Measurements from ENCODE around the gene METTL8.

Gene METTL8

DNA sequence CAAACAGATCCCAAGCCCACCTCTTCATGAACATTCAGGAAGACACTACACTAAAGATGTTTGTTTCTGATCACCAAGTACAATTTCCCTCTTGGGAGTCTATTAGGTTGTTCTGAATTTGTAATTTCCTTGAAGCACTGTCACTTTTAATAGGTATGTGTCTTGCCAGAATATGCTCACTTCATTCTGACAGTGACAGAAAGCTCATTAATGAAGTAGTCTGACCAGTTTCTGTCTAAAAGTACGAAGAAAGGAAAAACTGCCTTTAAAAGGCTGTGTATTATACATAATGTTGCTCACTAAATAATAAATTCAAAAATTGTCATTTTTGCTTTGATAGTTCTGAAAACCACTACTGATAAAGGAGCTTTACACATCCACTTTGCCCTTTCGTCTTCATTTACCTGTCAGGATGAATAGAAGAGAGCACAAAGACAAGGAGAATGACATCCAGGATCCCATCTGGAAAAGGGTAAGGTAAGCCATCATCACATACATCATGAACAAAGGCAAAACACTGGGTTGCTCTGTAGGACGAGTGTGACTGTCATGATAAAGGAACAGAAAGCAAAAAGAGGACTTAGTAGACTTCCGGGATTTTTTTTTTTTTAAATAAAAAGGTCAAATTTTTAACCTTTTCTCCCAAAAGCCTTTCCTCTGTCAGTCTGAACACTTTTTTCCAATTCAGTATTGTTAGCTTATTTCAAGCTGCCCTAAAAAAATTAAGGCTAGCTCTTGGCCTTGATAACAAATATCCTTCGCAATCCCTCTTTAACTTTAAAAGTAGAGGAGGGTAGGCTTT, 103.4 kb downstream of the METTL8 start:
- no peak for DNase-seq (ENCODE audit: low spot score)
- ChIA-PET CTCF (no interaction called here), POLR2A (ENCODE audit: low non-redundant PET) (no interaction called here)
- TF ChIP-seq, protein P1, sequence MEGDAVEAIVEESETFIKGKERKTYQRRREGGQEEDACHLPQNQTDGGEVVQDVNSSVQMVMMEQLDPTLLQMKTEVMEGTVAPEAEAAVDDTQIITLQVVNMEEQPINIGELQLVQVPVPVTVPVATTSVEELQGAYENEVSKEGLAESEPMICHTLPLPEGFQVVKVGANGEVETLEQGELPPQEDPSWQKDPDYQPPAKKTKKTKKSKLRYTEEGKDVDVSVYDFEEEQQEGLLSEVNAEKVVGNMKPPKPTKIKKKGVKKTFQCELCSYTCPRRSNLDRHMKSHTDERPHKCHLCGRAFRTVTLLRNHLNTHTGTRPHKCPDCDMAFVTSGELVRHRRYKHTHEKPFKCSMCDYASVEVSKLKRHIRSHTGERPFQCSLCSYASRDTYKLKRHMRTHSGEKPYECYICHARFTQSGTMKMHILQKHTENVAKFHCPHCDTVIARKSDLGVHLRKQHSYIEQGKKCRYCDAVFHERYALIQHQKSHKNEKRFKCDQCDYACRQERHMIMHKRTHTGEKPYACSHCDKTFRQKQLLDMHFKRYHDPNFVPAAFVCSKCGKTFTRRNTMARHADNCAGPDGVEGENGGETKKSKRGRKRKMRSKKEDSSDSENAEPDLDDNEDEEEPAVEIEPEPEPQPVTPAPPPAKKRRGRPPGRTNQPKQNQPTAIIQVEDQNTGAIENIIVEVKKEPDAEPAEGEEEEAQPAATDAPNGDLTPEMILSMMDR (conservative IDR thresholded peaks at IDR 0.05; ENCODE audit: low read depth): no peak
- no peak overlapping the region for H3K27ac ChIP-seq

DNA sequence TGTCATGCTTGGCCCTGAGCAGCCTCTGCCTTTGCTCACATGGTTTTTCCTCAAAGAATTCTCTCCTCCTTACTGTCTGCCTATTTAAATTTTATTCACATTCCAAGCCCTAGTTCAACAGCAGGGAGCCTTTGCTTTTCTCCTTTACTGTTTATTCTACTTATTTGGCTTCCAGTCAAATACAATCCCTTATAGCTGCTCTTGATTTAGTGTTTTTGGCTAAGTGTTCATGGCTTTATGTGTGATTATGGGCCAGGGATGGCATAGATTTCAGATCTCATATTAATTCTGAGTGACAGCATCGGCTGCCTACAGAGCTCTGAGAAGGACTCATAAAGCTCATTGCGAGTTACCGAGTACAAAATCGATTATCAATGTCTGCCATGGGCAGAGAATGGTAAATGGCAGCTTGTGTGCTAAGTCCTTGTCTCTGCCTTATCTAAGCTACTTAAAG, 106.7 kb downstream of the METTL8 start:
- TF ChIP-seq, protein P1 (conservative IDR thresholded peaks at IDR 0.05; ENCODE audit: low read depth): no peak
- POLR2A ChIA-PET (ENCODE audit: low non-redundant PET): no interaction called here
- CTCF ChIA-PET: interaction anchor here (0.7 kb wide), 1 partner anchor 122 kb away, joined by 9 read pairs; no protein-coding TSS in a partner anchor
- no peak for DNase-seq (ENCODE audit: low spot score)
- H3K27ac ChIP-seq: no peak overlapping the region

DNA sequence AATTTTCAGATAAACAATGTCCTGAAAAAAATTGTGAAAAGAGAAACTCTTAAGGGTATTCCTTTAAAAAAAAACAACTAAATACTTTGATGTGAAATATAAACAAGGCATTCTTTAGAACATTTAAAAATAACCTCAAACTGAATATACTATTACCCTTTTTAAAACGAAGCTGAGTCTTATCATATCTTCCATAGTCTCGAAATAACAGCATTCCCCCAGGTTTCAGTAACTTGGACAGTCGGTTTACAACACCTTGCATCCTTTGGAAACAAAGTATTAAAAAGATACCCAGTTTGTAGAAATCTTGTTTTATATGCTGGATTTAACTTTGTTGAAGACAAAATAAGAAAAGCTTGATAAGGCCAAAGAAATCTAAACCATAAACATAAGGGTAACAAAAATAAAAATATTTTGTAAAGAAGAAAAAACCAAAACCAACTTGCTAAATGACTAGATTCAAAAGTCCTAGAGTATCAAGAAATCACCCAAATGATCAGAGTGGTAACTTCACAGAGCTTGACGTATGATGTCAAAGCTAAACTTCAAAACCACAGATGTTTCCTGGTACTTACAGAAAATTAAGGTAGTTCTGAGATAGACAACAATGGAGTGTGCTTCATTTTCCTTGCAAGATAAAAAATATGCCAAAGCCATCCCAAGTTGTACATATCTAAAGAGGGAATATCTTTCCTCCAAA, 107.8 kb downstream of the METTL8 start:
- ChIA-PET POLR2A (ENCODE audit: low non-redundant PET) (no interaction called here), CTCF (no interaction called here)
- DNase-seq (ENCODE audit: low spot score): no peak
- TF ChIP-seq, protein P1 (conservative IDR thresholded peaks at IDR 0.05; ENCODE audit: low read depth): no peak
- no peak overlapping the region for H3K27ac ChIP-seq

DNA sequence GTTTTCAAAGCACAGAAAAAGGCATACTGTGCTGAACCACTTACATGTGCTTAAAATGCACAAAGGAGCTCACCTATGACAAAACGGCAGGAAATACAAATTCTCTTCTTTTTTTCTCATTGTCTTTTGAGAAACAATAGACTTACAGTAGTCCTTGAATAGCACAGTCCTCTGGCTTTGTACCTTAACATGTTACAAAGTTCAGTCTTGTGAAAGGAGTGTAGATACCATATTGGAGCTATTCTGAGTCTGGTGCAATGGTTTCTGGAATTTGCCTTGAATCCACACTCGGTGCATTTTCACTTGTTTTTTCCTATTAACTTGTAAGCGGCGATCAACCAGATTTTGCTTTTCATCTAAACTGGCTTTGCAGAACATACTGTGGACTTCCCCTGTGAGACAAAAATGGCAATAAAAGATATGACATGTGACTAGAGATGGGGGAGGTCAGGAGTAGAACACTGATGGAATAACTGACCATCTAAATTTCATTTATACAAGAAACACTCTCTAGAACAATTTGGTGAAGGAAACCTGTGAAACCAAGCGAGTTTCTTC, 109.7 kb downstream of the METTL8 start:
- TF ChIP-seq, protein P1 (conservative IDR thresholded peaks at IDR 0.05; ENCODE audit: low read depth): no peak
- DNase-seq (ENCODE audit: low spot score): no peak
- no peak overlapping the region for H3K27ac ChIP-seq
- POLR2A ChIA-PET (ENCODE audit: low non-redundant PET): no interaction called here
- CTCF ChIA-PET: no interaction called here

DNA sequence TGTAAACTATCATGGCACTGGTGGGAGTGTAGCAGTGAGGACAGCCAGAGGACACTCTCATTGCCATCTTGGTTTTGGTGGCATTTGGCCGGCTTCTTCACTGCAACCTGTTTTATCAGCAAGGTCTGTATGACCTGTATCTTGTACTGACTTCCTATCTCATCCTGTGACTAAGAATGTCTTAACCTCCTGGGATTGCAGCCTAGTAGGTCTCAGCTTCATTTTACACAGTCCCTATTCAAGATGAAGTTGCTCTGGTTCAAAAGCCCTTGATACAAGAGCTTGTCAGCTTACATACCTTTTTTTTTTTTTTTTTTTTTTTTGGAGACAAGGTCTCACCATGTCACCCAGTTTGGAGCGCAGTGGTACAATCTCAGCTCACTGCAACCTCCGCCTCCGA, 110.9 kb downstream of the METTL8 start:
- no peak for DNase-seq (ENCODE audit: low spot score)
- no peak overlapping the region for H3K27ac ChIP-seq
- ChIA-PET POLR2A (ENCODE audit: low non-redundant PET) (no interaction called here), CTCF (interaction anchor here (0.6 kb wide), 1 partner anchor 51 kb away, joined by 5 read pairs; no protein-coding TSS in a partner anchor)
- TF ChIP-seq, protein P1 (conservative IDR thresholded peaks at IDR 0.05; ENCODE audit: low read depth): no peak

DNA sequence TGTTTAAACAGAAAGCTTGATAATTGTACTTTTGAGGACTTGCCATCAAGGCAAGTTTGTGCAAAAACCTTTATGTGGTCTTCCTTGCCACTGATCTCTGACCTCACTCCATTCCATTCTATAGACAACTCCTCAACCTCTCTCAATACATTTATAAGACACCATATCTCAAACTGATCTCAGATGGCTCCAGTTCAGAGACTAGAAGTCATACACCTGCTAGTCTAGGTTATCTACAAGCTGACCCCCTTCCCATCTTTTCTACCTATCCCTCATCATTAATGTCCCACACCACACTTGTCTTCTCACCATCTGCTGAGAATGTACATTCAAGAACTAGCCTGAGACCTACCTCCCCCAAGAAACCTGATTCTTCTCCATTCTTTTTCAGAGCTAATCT, 113.1 kb downstream of the METTL8 start:
- CTCF ChIA-PET: no interaction called here
- POLR2A ChIA-PET (ENCODE audit: low non-redundant PET): no interaction called here
- no peak overlapping the region for H3K27ac ChIP-seq
- TF ChIP-seq, protein P1 (conservative IDR thresholded peaks at IDR 0.05; ENCODE audit: low read depth): no peak
- no peak for DNase-seq (ENCODE audit: low spot score)

Measured in RWPE1 (cell line).